ENCODE data around the gene TUBA1B. TPM values are rescaled to one million over a fixed set of nuclear protein-coding genes. Genes with fewer than 3 reads are reported as not detected.

TUBA1B gene
- total RNA-seq, 1 experiment from 2014 or later, result 2,063 TPM

GRCh38 chr12:49098035-49098451 lies 33.2 kb downstream of the TUBA1B start:
- Mint-ChIP-seq H3K9me3 (no peaks in the 10 kb centered on the region; a peak in 1 of 5 replicates), H3K4me3 (no peak overlapping the region), H3K27me3 (ENCODE audit: low read depth) (peaks cover 29% of the 10 kb centered on the region), H3K4me1 (peaks cover 15 to 22% of the 10 kb centered on the region in 2 experiments), H3K27ac (peak overlapping the region in 2 of 3 experiments; percentile 34 to 68; a peak in 2 of 7 replicates), H3K36me3 (ENCODE audit: insufficient read depth in 1 of 3, low read depth in 3 of 3) (peaks cover 2 to 56% (median 45%) of the 10 kb centered on the region in 3 experiments; a peak in 6 of 7 replicates)
- H4K5ac ChIP-seq (ENCODE audit: insufficient read length, low read depth, low read length), result no peak overlapping the region
- TF ChIP-seq CTCF (conservative IDR thresholded peaks at IDR 0.05), result peak; percentile 90
- H3K14ac ChIP-seq (ENCODE audit: insufficient read depth, low read length), result no peak overlapping the region
- no peak overlapping the region for H2BK20ac ChIP-seq (ENCODE audit: low read depth, low read length, poor library complexity, severe bottlenecking)
- H3K9me3 ChIP-seq (ENCODE audit: control insufficient read depth, low read depth, low read length), result no peaks in the 10 kb centered on the region
- no CpG with 5 or more reads among the region's 4 CpGs for WGBS (ENCODE audit: extremely low coverage, insufficient read length, low lambda C conversion rate)
- no peaks in the 10 kb centered on the region for H3K79me2 ChIP-seq (ENCODE audit: insufficient read depth, low read length)
- no peak overlapping the region for H2BK12ac ChIP-seq (ENCODE audit: insufficient read length, low read depth, low read length)
- no peak overlapping the region for H3K4ac ChIP-seq (ENCODE audit: low read depth, low read length)
- H2BK15ac ChIP-seq (ENCODE audit: low read depth, low read length), result no peak overlapping the region
- no peak overlapping the region for H3K18ac ChIP-seq (ENCODE audit: insufficient read length, low read depth, low read length)
- no peak overlapping the region for H2AK5ac ChIP-seq (ENCODE audit: insufficient read length, low read length)
- H2AFZ ChIP-seq (ENCODE audit: low read length), result no peak overlapping the region
- H3K9ac ChIP-seq (ENCODE audit: extremely low read depth, insufficient read length, low read length), result no peak overlapping the region
- H3K79me1 ChIP-seq (ENCODE audit: insufficient read depth, low read depth, low read length, poor library complexity, severe bottlenecking), result no peaks in the 10 kb centered on the region
- H3K23ac ChIP-seq (ENCODE audit: insufficient read length, low read depth, low read length), result no peak overlapping the region
- DNase-seq, result peak; percentile 87
- no peak overlapping the region for H3K27ac ChIP-seq (ENCODE audit: insufficient read length, low read depth, low read length)
- no peaks in the 10 kb centered on the region for H3K4me1 ChIP-seq (ENCODE audit: insufficient read depth, low read length)
- no peak overlapping the region for H2BK5ac ChIP-seq (ENCODE audit: insufficient read length, low read length)
- H3T11ph ChIP-seq (ENCODE audit: low read length), result no peak overlapping the region
- no peak overlapping the region for H4K91ac ChIP-seq (ENCODE audit: insufficient read length, low read depth, low read length)
- peaks cover 6% of the 10 kb centered on the region for H3K23me2 ChIP-seq (ENCODE audit: insufficient read length, low read depth, low read length, poor library complexity, severe bottlenecking)
- H3K56ac ChIP-seq (ENCODE audit: insufficient read length, low read depth, low read length), result no peak overlapping the region
- H3K4me2 ChIP-seq (ENCODE audit: insufficient read depth, insufficient read length, low read length), result no peak overlapping the region
- no peak overlapping the region for H4K8ac ChIP-seq (replicated peaks; ENCODE audit: insufficient read length, low read depth, low read length)
- H3K27me3 ChIP-seq (ENCODE audit: insufficient read depth, low read length), result peaks cover 20% of the 10 kb centered on the region; the same call in 1 of the 2 replicates
- no peak overlapping the region for H2BK120ac ChIP-seq (ENCODE audit: low read depth, low read length, poor library complexity, severe bottlenecking)
- H4K20me1 ChIP-seq (ENCODE audit: control insufficient read depth, insufficient read depth, insufficient read length), result no peaks in the 10 kb centered on the region
